Duodenal mucosa (tissue), 2 donors: ENCODE data around the gene GLT8D1.
"Not testable (repeated sequence)": the region's sequence is repeated elsewhere in the genome, so short reads cannot be mapped to it uniquely, and the experiment has no call there.

Source experiments
- H3K27ac ChIP-seq: one replicate; pipeline ENCODE4 v1.7.0; 2013; ENCODE audit warnings: low read depth, low read length
- H3K27me3 ChIP-seq, 2 donors: one replicate each; pipeline ENCODE4 v1.7.0; 2013; ENCODE audit warnings: low read length in 2 of 2, control low read depth in 1 of 2; ENCODE audit not compliant: insufficient read depth in 2 of 2, control insufficient read depth in 1 of 2
- H3K36me3 ChIP-seq, 2 donors: one replicate each; pipeline ENCODE4 v1.7.0; 2013; ENCODE audit warnings: low read length in 2 of 2, control low read depth in 1 of 2; ENCODE audit not compliant: insufficient read depth in 2 of 2, control insufficient read depth in 1 of 2
- H3K4me1 ChIP-seq, 2 donors: one replicate each; pipeline ENCODE4 v1.7.0; 2013; ENCODE audit warnings: low read length in 2 of 2, control low read depth in 1 of 2; ENCODE audit not compliant: insufficient read depth in 2 of 2, control insufficient read depth in 1 of 2
- H3K4me3 ChIP-seq, 2 donors: one replicate each; pipeline ENCODE4 v1.7.0; 2013; ENCODE audit warnings: low read length in 2 of 2, low read depth in 1 of 2
- H3K9ac ChIP-seq, 2 donors: one replicate each; pipeline ENCODE4 v1.7.0; 2013; ENCODE audit warnings: low read length in 2 of 2, low read depth in 1 of 2
- H3K9me3 ChIP-seq, 2 donors: one replicate each; pipeline ENCODE4 v1.7.0; 2013; ENCODE audit warnings: low read length in 2 of 2, control low read depth in 1 of 2; ENCODE audit not compliant: control insufficient read depth in 1 of 2

The GLT8D1 gene

GRCh38 chr3:52681596-52681995 lies 24.0 kb downstream of the GLT8D1 start:
- H3K4me1 ChIP-seq: peaks cover 30 to 36% of the 10 kb centered on the region in 2 donors
- H3K36me3 ChIP-seq: peaks cover 16 to 30% of the 10 kb centered on the region in 2 donors
- no peak overlapping the region for H3K9ac ChIP-seq
- H3K27me3 ChIP-seq: no peaks in the 10 kb centered on the region
- H3K27ac ChIP-seq: no peak overlapping the region
- no peak overlapping the region for H3K4me3 ChIP-seq
- H3K9me3 ChIP-seq: no peaks in the 10 kb centered on the region

GRCh38 chr3:52679811-52680210 lies 25.8 kb downstream of the GLT8D1 start:
- Histone ChIP-seq H3K9ac (no peak overlapping the region), H3K4me1 (peaks cover 27 to 34% of the 10 kb centered on the region in 2 donors), H3K36me3 (peaks cover 16 to 44% of the 10 kb centered on the region in 2 donors), H3K4me3 (no peak overlapping the region), H3K9me3 (no peaks in the 10 kb centered on the region), H3K27ac (no peak overlapping the region), H3K27me3 (no peaks in the 10 kb centered on the region)

- Histone ChIP-seq H3K27me3 (no peaks in the 10 kb centered on the region), H3K4me3 (no peak overlapping the region), H3K9me3 (no peaks in the 10 kb centered on the region), H3K9ac (no peak overlapping the region), H3K4me1 (peaks cover 20 to 28% of the 10 kb centered on the region in 2 donors), H3K27ac (no peak overlapping the region), H3K36me3 (peaks cover 16 to 49% of the 10 kb centered on the region in 2 donors)
Measured at GRCh38 chr3:52679199-52679538, 26.4 kb downstream of the GLT8D1 start.

GRCh38 chr3:52678265-52679198 lies 27.1 kb downstream of the GLT8D1 start:
- H3K9ac ChIP-seq: no peak overlapping the region
- H3K4me1 ChIP-seq: peaks cover 14 to 26% of the 10 kb centered on the region in 2 donors
- H3K27me3 ChIP-seq: no peaks in the 10 kb centered on the region
- no peaks in the 10 kb centered on the region for H3K9me3 ChIP-seq
- H3K27ac ChIP-seq: no peak overlapping the region
- H3K4me3 ChIP-seq: no peak overlapping the region
- H3K36me3 ChIP-seq: peaks cover 16 to 50% of the 10 kb centered on the region in 2 donors

GRCh38 chr3:52676201-52676600 lies 29.4 kb downstream of the GLT8D1 start:
- H3K9me3 ChIP-seq, H3K27me3 ChIP-seq, H3K27ac ChIP-seq, H3K4me3 ChIP-seq, H3K9ac ChIP-seq: not testable (repeated sequence)
- Histone ChIP-seq H3K36me3 (peaks cover 16 to 65% of the 10 kb centered on the region in 2 donors), H3K4me1 (peaks cover 0 to 17% of the 10 kb centered on the region in 2 donors)

GRCh38 chr3:52671676-52672075 lies 33.9 kb downstream of the GLT8D1 start:
- H3K4me1 ChIP-seq: peaks cover 6 to 7% of the 10 kb centered on the region in 2 donors
- no peak overlapping the region for H3K9ac ChIP-seq
- no peak overlapping the region for H3K4me3 ChIP-seq
- H3K27me3 ChIP-seq: no peaks in the 10 kb centered on the region
- no peaks in the 10 kb centered on the region for H3K9me3 ChIP-seq
- no peak overlapping the region for H3K27ac ChIP-seq
- peaks cover 0 to 58% of the 10 kb centered on the region in 2 donors for H3K36me3 ChIP-seq

GRCh38 chr3:52670621-52671521 lies 34.7 kb downstream of the GLT8D1 start:
- Histone ChIP-seq H3K9me3 (no peaks in the 10 kb centered on the region), H3K4me1 (peaks cover 6 to 7% of the 10 kb centered on the region in 2 donors), H3K27me3 (no peaks in the 10 kb centered on the region), H3K4me3 (no peak overlapping the region), H3K9ac (no peak overlapping the region), H3K27ac (no peak overlapping the region), H3K36me3 (peaks cover 0 to 55% of the 10 kb centered on the region in 2 donors)

- peaks cover 18 to 68% of the 10 kb centered on the region in 2 donors for H3K36me3 ChIP-seq
- H3K4me3 ChIP-seq: no peak overlapping the region
- H3K9ac ChIP-seq: no peak overlapping the region
- no peak overlapping the region for H3K27ac ChIP-seq
- H3K9me3 ChIP-seq: no peaks in the 10 kb centered on the region
- H3K4me1 ChIP-seq: no peaks in the 10 kb centered on the region
- H3K27me3 ChIP-seq: no peaks in the 10 kb centered on the region
Measured at GRCh38 chr3:52663098-52663497, 42.5 kb downstream of the GLT8D1 start.

- Histone ChIP-seq H3K27me3 (no peaks in the 10 kb centered on the region), H3K27ac (no peak overlapping the region), H3K4me1 (no peaks in the 10 kb centered on the region), H3K9me3 (no peaks in the 10 kb centered on the region), H3K4me3 (no peak overlapping the region), H3K9ac (no peak overlapping the region), H3K36me3 (peaks cover 23 to 79% of the 10 kb centered on the region in 2 donors)
Measured at GRCh38 chr3:52660046-52660445, 45.5 kb downstream of the GLT8D1 start.

- Histone ChIP-seq H3K9ac (no peak overlapping the region), H3K27ac (no peak overlapping the region), H3K27me3 (no peaks in the 10 kb centered on the region), H3K4me3 (no peak overlapping the region), H3K36me3 (peaks cover 24 to 75% of the 10 kb centered on the region in 2 donors), H3K4me1 (no peaks in the 10 kb centered on the region), H3K9me3 (no peaks in the 10 kb centered on the region)
Measured at GRCh38 chr3:52655895-52656294, 49.7 kb downstream of the GLT8D1 start.
